ENCODE measurements around the gene PDE1C.
"Not testable (repeated sequence)": the region's sequence is repeated elsewhere in the genome, so short reads cannot be mapped to it uniquely, and the experiment has no call there.

The PDE1C gene

DNA sequence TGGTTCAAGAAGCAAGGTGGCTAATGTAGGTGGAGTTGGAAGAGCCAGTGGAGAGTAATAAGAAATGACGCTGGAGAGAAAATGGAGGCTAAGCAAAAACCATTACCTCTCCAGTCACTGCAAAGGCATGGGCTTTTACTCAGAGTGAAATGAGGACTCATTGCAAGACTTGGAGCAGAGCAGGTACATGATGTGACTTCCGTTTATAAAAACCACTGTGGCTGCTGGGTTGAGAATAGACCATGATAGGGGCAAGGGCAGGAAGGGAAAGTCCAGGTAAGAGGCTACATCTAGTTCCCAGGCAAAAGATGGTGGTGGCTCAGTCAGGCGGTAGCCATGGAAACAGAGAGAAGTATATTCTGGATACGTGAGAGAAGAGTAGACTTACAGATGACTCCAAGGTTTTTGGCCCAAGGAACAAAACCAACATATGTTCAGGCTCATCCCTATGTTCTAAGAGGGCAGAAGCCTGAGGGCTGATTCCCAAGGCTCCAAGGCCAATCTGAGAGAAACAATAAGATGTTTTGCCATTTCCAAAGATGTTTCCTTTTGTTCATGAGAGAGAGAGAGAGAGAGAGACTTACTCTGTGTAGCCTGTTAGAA lies 21.5 kb upstream of the PDE1C start:
- H3K27ac ChIP-seq = no peak overlapping the region
- no peak overlapping the region for H3K4me3 ChIP-seq
- TF ChIP-seq, protein P1, sequence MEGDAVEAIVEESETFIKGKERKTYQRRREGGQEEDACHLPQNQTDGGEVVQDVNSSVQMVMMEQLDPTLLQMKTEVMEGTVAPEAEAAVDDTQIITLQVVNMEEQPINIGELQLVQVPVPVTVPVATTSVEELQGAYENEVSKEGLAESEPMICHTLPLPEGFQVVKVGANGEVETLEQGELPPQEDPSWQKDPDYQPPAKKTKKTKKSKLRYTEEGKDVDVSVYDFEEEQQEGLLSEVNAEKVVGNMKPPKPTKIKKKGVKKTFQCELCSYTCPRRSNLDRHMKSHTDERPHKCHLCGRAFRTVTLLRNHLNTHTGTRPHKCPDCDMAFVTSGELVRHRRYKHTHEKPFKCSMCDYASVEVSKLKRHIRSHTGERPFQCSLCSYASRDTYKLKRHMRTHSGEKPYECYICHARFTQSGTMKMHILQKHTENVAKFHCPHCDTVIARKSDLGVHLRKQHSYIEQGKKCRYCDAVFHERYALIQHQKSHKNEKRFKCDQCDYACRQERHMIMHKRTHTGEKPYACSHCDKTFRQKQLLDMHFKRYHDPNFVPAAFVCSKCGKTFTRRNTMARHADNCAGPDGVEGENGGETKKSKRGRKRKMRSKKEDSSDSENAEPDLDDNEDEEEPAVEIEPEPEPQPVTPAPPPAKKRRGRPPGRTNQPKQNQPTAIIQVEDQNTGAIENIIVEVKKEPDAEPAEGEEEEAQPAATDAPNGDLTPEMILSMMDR (IDR thresholded peaks at IDR 0.05) = no peak

DNA sequence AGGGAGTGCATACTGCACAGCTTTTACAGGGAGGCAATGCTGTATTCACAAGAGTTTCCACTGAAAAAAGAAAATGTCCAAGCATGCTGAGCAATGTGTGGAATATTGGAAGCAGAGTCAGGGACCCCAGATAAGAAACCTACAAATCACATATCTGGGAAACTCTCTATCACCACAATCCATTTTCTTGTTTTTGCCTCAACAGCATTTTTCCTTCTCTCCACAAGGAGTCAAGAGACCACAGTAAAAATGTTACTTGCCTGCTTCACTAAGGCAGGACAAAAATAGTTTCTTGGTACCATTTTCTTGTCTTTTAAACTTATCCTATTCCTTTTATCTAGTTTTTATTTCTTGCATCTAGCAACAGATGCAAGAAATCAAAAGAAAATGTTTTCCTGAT lies 19.5 kb upstream of the PDE1C start:
- TF ChIP-seq, protein P1 (IDR thresholded peaks at IDR 0.05) = no peak
- no peak overlapping the region for H3K27ac ChIP-seq
- H3K4me3 ChIP-seq = no peak overlapping the region
- no peak for DNase-seq (ENCODE audit: low spot score)

More for the DNA sequence above, 21.5 kb upstream of the PDE1C start:
- DNase-seq (ENCODE audit: low spot score) = no peak

DNA sequence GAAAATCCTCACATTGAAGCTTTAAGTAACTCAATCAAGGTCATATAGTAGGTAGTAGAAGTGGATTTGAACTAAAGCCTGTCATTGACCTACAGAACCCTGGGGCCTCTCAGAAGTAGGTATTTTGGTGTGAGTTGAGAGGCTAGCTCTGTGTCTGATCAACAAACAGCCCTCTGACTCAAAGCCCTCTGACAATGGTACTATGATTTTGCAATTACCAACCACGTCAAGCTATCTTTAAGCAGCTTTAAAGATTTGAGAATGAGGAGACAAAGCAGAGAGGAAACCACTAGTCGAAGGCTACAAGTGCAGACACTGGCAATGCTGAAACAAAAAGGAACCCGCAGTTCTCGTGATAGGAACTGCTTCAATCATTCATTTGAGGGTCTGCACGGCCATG lies 19.0 kb upstream of the PDE1C start:
- no peak overlapping the region for H3K27ac ChIP-seq
- TF ChIP-seq, protein P1 (IDR thresholded peaks at IDR 0.05) = no peak
- no peak overlapping the region for H3K4me3 ChIP-seq
- DNase-seq (ENCODE audit: low spot score) = no peak

DNA sequence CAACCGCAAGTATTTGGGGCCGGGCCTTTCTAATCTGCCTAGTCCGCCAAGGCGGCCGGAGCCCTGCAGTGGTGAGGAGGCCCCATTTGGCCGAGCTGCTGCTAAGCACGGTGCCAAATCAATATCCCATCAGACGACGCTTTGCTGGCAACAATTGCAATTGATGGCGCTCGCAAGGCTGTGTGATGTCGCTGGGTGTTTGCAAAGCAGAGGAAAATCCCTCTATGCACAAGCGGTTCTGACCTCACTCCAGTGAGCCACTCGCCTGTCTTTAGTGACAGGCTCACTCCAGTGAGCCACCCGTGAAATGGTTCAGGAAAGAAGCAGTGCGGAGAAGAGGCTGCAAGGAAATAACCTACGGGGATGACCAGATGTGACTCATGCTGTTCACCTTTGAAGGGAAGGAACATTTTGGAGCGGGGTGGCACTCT lies 18.3 kb upstream of the PDE1C start:
- TF ChIP-seq, protein P1 (IDR thresholded peaks at IDR 0.05) = no peak
- Histone ChIP-seq H3K4me3 (no peak overlapping the region), H3K27ac (no peak overlapping the region)
- DNase-seq (ENCODE audit: low spot score) = no peak

DNA sequence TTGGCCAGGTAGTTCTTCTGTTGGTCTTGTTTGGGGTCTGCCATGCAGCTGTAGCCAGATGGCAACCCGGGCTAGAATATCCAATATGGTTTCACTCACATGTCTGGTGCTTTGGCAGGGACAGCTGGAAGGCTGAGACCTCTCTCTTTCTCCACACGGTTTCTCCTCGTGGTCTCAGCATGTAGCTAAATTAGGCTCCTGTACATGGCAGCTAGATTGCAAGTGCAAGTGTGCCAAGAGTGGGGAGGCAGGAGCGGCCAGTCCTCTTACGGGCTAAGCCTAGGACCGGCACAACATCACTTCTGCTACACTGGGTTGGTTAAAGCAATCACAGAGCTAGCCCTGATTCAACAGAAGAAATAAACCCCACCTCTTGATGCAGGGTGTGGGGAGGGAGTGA lies 9.3 kb upstream of the PDE1C start:
- TF ChIP-seq, protein P1 (IDR thresholded peaks at IDR 0.05) = no peak
- H3K4me3 ChIP-seq = no peak overlapping the region
- H3K27ac ChIP-seq = no peak overlapping the region
- DNase-seq (ENCODE audit: low spot score) = no peak

DNA sequence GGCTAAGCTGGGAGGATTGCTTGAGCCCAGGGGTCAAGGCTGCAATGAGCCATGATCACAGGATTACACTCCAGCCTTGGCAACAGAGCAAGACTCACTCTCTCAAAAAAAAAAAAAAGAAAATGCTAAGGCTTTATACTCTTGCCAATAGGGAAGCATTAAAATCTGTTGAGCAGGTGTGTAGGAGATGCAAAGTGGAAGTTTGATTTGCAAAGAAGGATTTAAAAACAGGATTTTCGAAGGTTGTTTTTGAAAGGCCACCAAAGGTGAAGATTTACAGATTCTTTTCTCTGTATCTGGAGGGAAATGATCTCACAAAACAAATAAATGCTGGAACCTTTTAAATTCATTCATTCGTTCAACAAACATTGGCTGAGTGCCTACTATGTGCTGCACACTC lies 8.6 kb upstream of the PDE1C start:
- H3K4me3 ChIP-seq = no peak overlapping the region
- no peak overlapping the region for H3K27ac ChIP-seq
- TF ChIP-seq, protein P1 (IDR thresholded peaks at IDR 0.05) = no peak
- DNase-seq (ENCODE audit: low spot score) = no peak

DNA sequence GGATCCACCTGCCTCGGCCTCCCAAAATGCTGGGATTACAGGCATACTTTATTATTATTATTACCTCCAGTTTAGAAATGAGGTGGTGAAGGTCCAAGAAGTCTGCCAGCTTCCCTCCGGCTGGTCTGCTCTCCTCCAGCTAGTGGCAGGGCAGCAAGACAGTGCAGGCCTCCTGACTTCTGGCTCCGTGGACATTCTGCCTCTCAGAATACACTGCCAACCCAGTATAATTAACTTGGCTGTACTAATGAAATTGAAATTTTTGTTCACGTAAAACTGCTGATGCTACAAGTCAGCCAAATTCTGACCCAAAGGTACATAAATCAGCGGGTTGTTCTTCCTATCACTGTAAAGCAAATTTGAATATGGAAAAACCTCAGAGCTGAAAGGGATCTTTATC lies 7.6 kb upstream of the PDE1C start:
- TF ChIP-seq, protein P1 (IDR thresholded peaks at IDR 0.05) = no peak
- no peak overlapping the region for H3K4me3 ChIP-seq
- H3K27ac ChIP-seq = no peak overlapping the region
- DNase-seq (ENCODE audit: low spot score) = no peak

DNA sequence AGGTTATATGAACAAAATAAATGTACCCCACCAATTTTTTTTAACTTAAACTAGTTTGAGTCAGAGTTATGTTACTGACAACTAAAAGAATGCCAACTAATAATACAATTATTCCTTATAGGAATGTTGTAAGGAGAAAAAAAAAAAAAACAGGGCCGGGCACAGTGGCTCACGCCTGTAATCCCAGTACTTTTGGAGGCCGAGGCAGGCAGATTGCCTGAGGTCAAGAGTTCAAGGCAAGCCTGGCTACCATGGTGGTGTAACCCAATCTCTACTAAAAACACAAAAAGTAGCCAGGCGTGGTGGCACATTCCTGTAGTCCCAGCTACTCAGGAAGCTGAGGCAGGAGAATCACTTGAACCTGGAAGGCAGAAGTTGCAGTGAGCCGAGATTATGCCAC lies 6.6 kb upstream of the PDE1C start:
- DNase-seq (ENCODE audit: low spot score); H3K27ac ChIP-seq; H3K4me3 ChIP-seq: not testable (repeated sequence)
